B cell (primary cell): ENCODE data around the gene PHLPP1.

ENCODE experiments used
- CTCF ChIP-seq: fragments of 200-600 bp; IDR thresholded peaks from one replicate; pipeline ENCODE4 v1.8.0; 2022; ENCODE audit warnings: antibody characterized with exemption, mild to moderate bottlenecking
- EZH2 ChIP-seq: IDR thresholded peaks from 2 replicates; pipeline ENCODE4 v1.6.1; 2012; ENCODE audit warnings: borderline replicate concordance, low read depth, mild to moderate bottlenecking, moderate library complexity, low read length; ENCODE audit not compliant: insufficient read depth, poor library complexity, severe bottlenecking

- TF ChIP-seq CTCF (no peak), EZH2 (no peak)
These were observed 179.5 kb downstream of the PHLPP1 start for GRCh38 chr18:62894681-62895390.
